HUES64 (cell line): Measurements from ENCODE around the gene MIB2.

Source experiments
- H3K27ac ChIP-seq: 2 replicates; pipeline ENCODE4 v1.7.0; 2013; ENCODE audit warnings: low read depth, low read length, inconsistent platforms
- H3K27me3 ChIP-seq: 2 replicates; pipeline ENCODE4 v1.6.1; 2013; ENCODE audit warnings: mild to moderate bottlenecking, low read length; ENCODE audit not compliant: insufficient read depth
- H3K36me3 ChIP-seq: 2 replicates; pipeline ENCODE4 v1.6.1; 2013; ENCODE audit warnings: mild to moderate bottlenecking, low read length; ENCODE audit not compliant: insufficient read depth
- H3K4me1 ChIP-seq: 2 replicates; pipeline ENCODE4 v1.6.1; 2013; ENCODE audit warnings: mild to moderate bottlenecking, low read length, moderate library complexity; ENCODE audit not compliant: insufficient read depth
- H3K4me3 ChIP-seq: 2 replicates; pipeline ENCODE4 v1.5.1; 2013; ENCODE audit warnings: mild to moderate bottlenecking, low read length, moderate library complexity
- H3K9ac ChIP-seq: 2 replicates; pipeline ENCODE4 v1.6.1; 2013; ENCODE audit warnings: mild to moderate bottlenecking, low read depth, low read length
- H3K9me3 ChIP-seq: 2 replicates; pipeline ENCODE4 v1.6.1; 2013; ENCODE audit warnings: low read depth, low read length; ENCODE audit not compliant: insufficient read depth
- WGBS: fragments of 150-250, 120-280 bp; methylation state at CpG from one replicate; pipeline ENCODE4 v1.1.7; 2013; ENCODE audit warnings: missing lambda C conversion rate; 5-methylcytosine and 5-hydroxymethylcytosine counted together

MIB2 gene

DNA sequence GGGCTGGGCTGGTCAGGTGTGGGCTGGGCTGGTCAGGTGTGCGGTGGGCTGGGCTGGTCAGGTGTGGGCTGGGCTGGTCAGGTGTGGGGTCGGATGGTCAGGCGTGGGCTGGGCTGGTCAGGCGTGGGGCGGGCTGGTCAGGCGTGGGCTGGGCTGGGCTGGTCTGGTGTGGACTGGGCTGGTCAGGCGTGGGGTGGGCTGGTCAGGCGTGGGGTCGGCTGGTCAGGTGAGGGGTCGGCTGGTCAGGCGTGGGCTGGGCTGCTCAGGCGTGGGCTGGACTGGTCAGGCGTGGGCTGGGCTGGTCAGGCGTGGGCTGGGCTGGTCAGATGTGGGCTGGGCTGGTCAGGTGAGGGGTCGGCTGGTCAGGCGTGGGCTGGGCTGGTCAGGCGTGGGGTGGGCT lies 9.6 kb upstream of the MIB2 start:
- no peaks in the 10 kb centered on the region for H3K36me3 ChIP-seq
- WGBS: 92% methylated on average over 17 of the region's 17 CpGs
- no peak overlapping the region for H3K9ac ChIP-seq
- no peaks in the 10 kb centered on the region for H3K4me1 ChIP-seq
- H3K9me3 ChIP-seq: no peaks in the 10 kb centered on the region
- H3K27me3 ChIP-seq: peaks cover 19% of the 10 kb centered on the region
- H3K27ac ChIP-seq: no peak overlapping the region
- H3K4me3 ChIP-seq: no peak overlapping the region

DNA sequence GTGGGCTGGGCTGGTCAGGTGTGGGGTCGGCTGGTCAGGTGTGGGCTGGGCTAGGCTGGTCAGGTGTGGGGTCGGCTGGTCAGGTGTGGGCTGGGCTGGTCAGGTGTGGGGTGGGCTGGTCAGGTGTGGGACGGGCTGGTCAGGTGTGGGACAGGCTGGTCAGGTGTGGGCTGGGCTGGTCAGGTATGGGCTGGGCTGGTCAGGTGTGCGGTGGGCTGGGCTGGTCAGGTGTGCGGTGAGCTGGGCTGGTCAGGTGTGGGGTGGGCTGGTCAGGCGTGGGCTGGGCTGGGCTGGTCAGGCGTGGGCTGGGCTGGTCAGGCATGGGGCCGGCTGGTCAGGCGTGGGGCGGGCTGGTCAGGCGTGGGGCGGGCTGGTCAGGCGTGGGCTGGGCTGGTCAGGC lies 9.1 kb upstream of the MIB2 start:
- H3K27me3 ChIP-seq: peaks cover 14% of the 10 kb centered on the region
- no peak overlapping the region for H3K4me3 ChIP-seq
- H3K9ac ChIP-seq: no peak overlapping the region
- WGBS: 91% methylated on average over 13 of the region's 13 CpGs
- H3K4me1 ChIP-seq: no peaks in the 10 kb centered on the region
- no peaks in the 10 kb centered on the region for H3K36me3 ChIP-seq
- no peak overlapping the region for H3K27ac ChIP-seq
- no peaks in the 10 kb centered on the region for H3K9me3 ChIP-seq

DNA sequence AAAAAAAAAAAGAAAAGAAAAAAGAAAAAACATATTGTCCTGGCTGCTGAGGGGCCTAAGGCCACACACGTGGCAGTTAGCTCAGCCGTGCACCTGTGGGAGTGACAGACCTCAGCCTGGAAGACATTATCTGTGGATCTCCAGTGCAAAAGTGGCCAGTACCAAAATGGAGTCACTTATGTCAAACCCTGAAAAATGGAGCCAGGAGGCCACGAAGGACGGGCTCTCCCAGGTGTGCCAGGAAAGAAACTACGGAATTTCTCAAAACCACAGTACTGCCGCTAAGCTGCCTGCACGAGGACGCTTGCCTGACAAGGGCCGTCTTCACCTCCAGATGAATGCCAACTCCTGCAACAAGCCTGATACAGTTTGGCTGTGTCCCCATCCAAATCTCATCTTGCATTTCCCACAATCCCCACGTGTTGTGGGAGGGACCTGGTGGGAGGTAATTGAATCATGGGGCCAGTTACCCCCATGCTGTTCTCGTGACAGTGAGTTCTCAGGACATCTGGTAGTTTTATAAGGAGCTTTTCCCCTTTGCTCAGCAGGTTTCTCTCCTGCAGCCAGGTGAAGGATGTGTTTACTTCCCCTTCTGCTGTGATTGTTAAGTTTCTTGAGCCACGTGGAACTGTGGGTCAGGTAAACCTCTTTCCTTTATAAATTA lies 5.3 kb upstream of the MIB2 start:
- Histone ChIP-seq H3K9me3 (no peaks in the 10 kb centered on the region), H3K4me3 (no peak overlapping the region), H3K27ac (no peak overlapping the region), H3K36me3 (no peaks in the 10 kb centered on the region), H3K4me1 (peaks cover 6% of the 10 kb centered on the region; the same call in 1 of the 2 replicates), H3K9ac (no peak overlapping the region), H3K27me3 (no peaks in the 10 kb centered on the region)
- WGBS: 79% methylated on average over 11 of the region's 12 CpGs

GRCh38 chr1:1610796-1611195 lies 4.5 kb upstream of the MIB2 start:
- H3K27ac ChIP-seq: no peak overlapping the region
- H3K4me1 ChIP-seq: peaks cover 6% of the 10 kb centered on the region; the same call in 1 of the 2 replicates
- WGBS: 90% methylated on average over 9 of the region's 9 CpGs
- no peak overlapping the region for H3K4me3 ChIP-seq
- H3K27me3 ChIP-seq: no peaks in the 10 kb centered on the region
- H3K36me3 ChIP-seq: no peaks in the 10 kb centered on the region
- H3K9ac ChIP-seq: no peak overlapping the region
- no peaks in the 10 kb centered on the region for H3K9me3 ChIP-seq

DNA sequence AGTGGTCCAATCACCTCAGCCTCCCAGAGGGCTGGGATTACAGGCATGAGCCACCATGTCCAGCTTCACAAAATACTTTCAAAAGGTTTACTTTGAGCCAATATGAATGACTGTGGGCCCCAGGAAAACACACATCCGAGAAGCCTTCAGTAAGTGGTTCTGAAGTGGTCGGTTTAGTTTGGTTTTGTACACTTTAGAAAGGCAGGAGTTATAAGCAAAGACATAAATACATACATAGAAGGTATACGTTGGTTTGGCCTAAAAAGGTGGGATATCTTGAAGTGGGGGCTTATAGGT lies 3.2 kb upstream of the MIB2 start:
- no peaks in the 10 kb centered on the region for H3K9me3 ChIP-seq
- no peak overlapping the region for H3K4me3 ChIP-seq
- WGBS: 90% methylated on average over 3 of the region's 3 CpGs

GRCh38 chr1:1613509-1614082 lies 1.7 kb upstream of the MIB2 start:
- WGBS: 83% methylated on average over 11 of the region's 11 CpGs
- Histone ChIP-seq H3K4me1 (peaks cover 6% of the 10 kb centered on the region; the same call in 1 of the 2 replicates), H3K4me3 (peak overlapping the region; percentile 99; the same call in 1 of the 2 replicates), H3K27ac (no peak overlapping the region), H3K27me3 (no peaks in the 10 kb centered on the region), H3K9me3 (no peaks in the 10 kb centered on the region), H3K9ac (no peak overlapping the region), H3K36me3 (peaks cover 4% of the 10 kb centered on the region; the same call in 1 of the 2 replicates)

More for the DNA sequence above, 3.2 kb upstream of the MIB2 start:
- H3K36me3 ChIP-seq: no peaks in the 10 kb centered on the region
- peaks cover 6% of the 10 kb centered on the region; the same call in 1 of the 2 replicates for H3K4me1 ChIP-seq
- H3K9ac ChIP-seq: no peak overlapping the region
- H3K27ac ChIP-seq: no peak overlapping the region
- H3K27me3 ChIP-seq: no peaks in the 10 kb centered on the region

GRCh38 chr1:1614204-1614953 lies 921 bp upstream of the MIB2 start:
- Histone ChIP-seq H3K4me3 (peak overlapping the region; percentile 99), H3K4me1 (peaks cover 6% of the 10 kb centered on the region; the same call in 1 of the 2 replicates), H3K9ac (peak overlapping the region; percentile 66; the same call in 1 of the 2 replicates), H3K9me3 (no peaks in the 10 kb centered on the region), H3K36me3 (peaks cover 4% of the 10 kb centered on the region; the same call in 1 of the 2 replicates), H3K27ac (no peak overlapping the region), H3K27me3 (no peaks in the 10 kb centered on the region)
- WGBS: 51% methylated on average over 30 of the region's 30 CpGs

DNA sequence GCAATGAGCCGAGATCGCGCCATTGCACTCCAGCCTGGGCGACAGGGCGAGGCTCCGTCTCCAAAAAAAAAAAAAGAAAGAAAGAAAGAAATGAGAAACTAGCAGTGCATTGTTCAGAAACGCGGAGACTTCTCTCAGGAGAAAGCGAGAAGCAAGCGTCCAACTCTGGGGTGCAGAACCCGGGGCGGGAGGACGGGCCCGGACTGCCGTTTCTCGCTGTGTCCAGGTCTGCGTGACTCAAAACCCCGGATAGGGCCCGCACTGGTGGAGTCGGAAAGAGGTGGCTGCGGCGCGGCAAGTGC lies 395 bp upstream of the MIB2 start:
- no peaks in the 10 kb centered on the region for H3K9me3 ChIP-seq
- peak overlapping the region; percentile 17; the same call in 1 of the 2 replicates for H3K27ac ChIP-seq
- H3K9ac ChIP-seq: peak overlapping the region; percentile 66; the same call in 1 of the 2 replicates
- 1% methylated on average over 23 of the region's 23 CpGs for WGBS
- H3K4me3 ChIP-seq: peak overlapping the region; percentile 99
- H3K27me3 ChIP-seq: no peaks in the 10 kb centered on the region
- peaks cover 6% of the 10 kb centered on the region; the same call in 1 of the 2 replicates for H3K4me1 ChIP-seq
- peaks cover 4% of the 10 kb centered on the region; the same call in 1 of the 2 replicates for H3K36me3 ChIP-seq

- peaks cover 4% of the 10 kb centered on the region; the same call in 1 of the 2 replicates for H3K36me3 ChIP-seq
- H3K27ac ChIP-seq: peak overlapping the region; percentile 100; the same call in 1 of the 2 replicates
- H3K4me1 ChIP-seq: peaks cover 6% of the 10 kb centered on the region; the same call in 1 of the 2 replicates
- WGBS: 8% methylated on average over 80 of the region's 80 CpGs
- H3K27me3 ChIP-seq: no peaks in the 10 kb centered on the region
- no peaks in the 10 kb centered on the region for H3K9me3 ChIP-seq
- peak overlapping the region; percentile 99 for H3K4me3 ChIP-seq
- peak overlapping the region; percentile 100 for H3K9ac ChIP-seq
Measured at GRCh38 chr1:1616045-1616790, 918 bp downstream of the MIB2 start.

DNA sequence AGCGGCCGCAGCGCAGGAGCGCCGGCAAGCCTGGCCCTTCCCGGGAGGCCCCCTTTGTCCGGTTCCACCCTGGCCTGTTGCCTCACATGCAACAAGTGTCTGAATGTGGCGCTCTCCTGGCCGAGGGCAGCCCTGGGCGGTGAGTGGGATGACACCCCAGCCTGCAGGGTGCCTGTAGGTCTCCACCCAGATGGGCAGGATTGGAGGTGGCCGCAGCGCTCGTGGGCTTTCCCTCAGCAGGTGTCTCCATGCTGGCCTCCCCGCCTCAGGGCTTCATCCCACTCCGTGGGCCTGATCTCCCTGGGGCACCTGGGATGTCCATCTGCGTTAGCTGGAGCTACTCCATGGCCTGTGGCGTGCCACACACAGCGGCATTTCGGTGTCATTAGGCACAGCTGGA lies 1.5 kb downstream of the MIB2 start:
- H3K9ac ChIP-seq: peak overlapping the region; percentile 100; the same call in 1 of the 2 replicates
- H3K36me3 ChIP-seq: peaks cover 4% of the 10 kb centered on the region; the same call in 1 of the 2 replicates
- H3K27ac ChIP-seq: no peak overlapping the region
- H3K9me3 ChIP-seq: no peaks in the 10 kb centered on the region
- peak overlapping the region; percentile 99 for H3K4me3 ChIP-seq
- H3K27me3 ChIP-seq: no peaks in the 10 kb centered on the region
- WGBS: 82% methylated on average over 19 of the region's 19 CpGs
- H3K4me1 ChIP-seq: peaks cover 6% of the 10 kb centered on the region; the same call in 1 of the 2 replicates
